Calu3 (cell line): Measurements from ENCODE around the gene EAF2. TPM values are rescaled to one million over a fixed set of nuclear protein-coding genes. Genes with fewer than 3 reads are reported as not detected.

Source experiments
- BruUV-seq: library from RNA; stranded (reverse); fragments of 400-500 nt; replicated peaks from 2 replicates; lab custom pipeline; 2021; lab: Mats Ljungman, UMichigan
- CTCF ChIA-PET: fragments of 300-600 bp; sonication (Branson Sonifier 250); formaldehyde crosslinking; loops from one replicate; lab custom pipeline; 2022; ENCODE audit warnings: antibody characterized with exemption; lab: Charles Lee
- DNase-seq: peaks from one replicate; pipeline ENCODE4 v3.0.0; 2022
- H3K27ac Mint-ChIP-seq: one replicate; pipeline ENCODE4 v1.8.0; 2022; ENCODE audit warnings: mixed read lengths; ENCODE audit not compliant: unreplicated experiment
- H3K27me3 Mint-ChIP-seq: one replicate; pipeline ENCODE4 v1.8.0; 2022; ENCODE audit warnings: mixed read lengths; ENCODE audit not compliant: unreplicated experiment
- H3K36me3 Mint-ChIP-seq: one replicate; pipeline ENCODE4 v1.8.0; 2022; ENCODE audit warnings: mild to moderate bottlenecking, moderate library complexity, mixed read lengths; ENCODE audit not compliant: insufficient read depth, unreplicated experiment
- H3K4me1 Mint-ChIP-seq: one replicate; pipeline ENCODE4 v1.8.0; 2022; ENCODE audit warnings: mild to moderate bottlenecking, low read depth, mixed read lengths; ENCODE audit not compliant: unreplicated experiment
- H3K4me3 Mint-ChIP-seq: one replicate; pipeline ENCODE4 v1.8.0; 2022; ENCODE audit warnings: mild to moderate bottlenecking, low read depth, moderate library complexity, mixed read lengths; ENCODE audit not compliant: unreplicated experiment
- H3K9me3 Mint-ChIP-seq: one replicate; pipeline ENCODE4 v1.8.0; 2022; ENCODE audit warnings: low read depth, mixed read lengths; ENCODE audit not compliant: unreplicated experiment
- CTCF ChIP-seq: fragments of 200-600 bp; IDR thresholded peaks from one replicate; pipeline ENCODE4 v1.8.0; 2022; ENCODE audit warnings: antibody characterized with exemption; ENCODE audit not compliant: unreplicated experiment
- intact Hi-C: fragments of 100-400 bp; cut with micrococcal nuclease; formaldehyde crosslinking; loops from one replicate; pipeline ENCODE4 v1.10.0; 2022; ENCODE audit not compliant: unreplicated experiment
- total RNA-seq: library from RNA; stranded (reverse); gene quantifications from 2 replicates; pipeline ENCODE4 v1.2.3, GENCODE V29; 2022

Gene EAF2
- total RNA-seq, 1 experiment from 2014 or later: 4.7 TPM

- no TSS peak for BruUV-seq
- H3K27ac Mint-ChIP-seq: no peak overlapping the region
- H3K4me1 Mint-ChIP-seq: no peaks in the 10 kb centered on the region
- no peak for DNase-seq
- intact Hi-C loops: no loop called here
- CTCF ChIA-PET: interaction anchor here (0.7 kb wide), 1 partner anchor 13 kb away, joined by 12 read pairs; no protein-coding TSS in a partner anchor
- H3K27me3 Mint-ChIP-seq: no peaks in the 10 kb centered on the region
- TF ChIP-seq CTCF: no peak
- H3K9me3 Mint-ChIP-seq: no peaks in the 10 kb centered on the region
- peaks cover 4% of the 10 kb centered on the region for H3K36me3 Mint-ChIP-seq
- no peak overlapping the region for H3K4me3 Mint-ChIP-seq
Measured at GRCh38 chr3:121796970-121797369, 38.0 kb upstream of the EAF2 start.

- TF ChIP-seq CTCF: no peak
- peaks cover 4% of the 10 kb centered on the region for H3K36me3 Mint-ChIP-seq
- no peaks in the 10 kb centered on the region for H3K9me3 Mint-ChIP-seq
- no peaks in the 10 kb centered on the region for H3K27me3 Mint-ChIP-seq
- CTCF ChIA-PET: no interaction called here
- peaks cover 16% of the 10 kb centered on the region for H3K4me1 Mint-ChIP-seq
- intact Hi-C loops: no loop called here
- no peak for DNase-seq
- H3K27ac Mint-ChIP-seq: no peak overlapping the region
- no peak overlapping the region for H3K4me3 Mint-ChIP-seq
- no TSS peak for BruUV-seq
Measured at GRCh38 chr3:121800906-121801305, 34.1 kb upstream of the EAF2 start.

- H3K27me3 Mint-ChIP-seq: no peaks in the 10 kb centered on the region
- CTCF ChIA-PET: no interaction called here
- H3K9me3 Mint-ChIP-seq: no peaks in the 10 kb centered on the region
- no TSS peak for BruUV-seq
- DNase-seq: no peak
- H3K36me3 Mint-ChIP-seq: peaks cover 4% of the 10 kb centered on the region
- peaks cover 16% of the 10 kb centered on the region for H3K4me1 Mint-ChIP-seq
- H3K27ac Mint-ChIP-seq: peak overlapping the region; percentile 16
- H3K4me3 Mint-ChIP-seq: no peak overlapping the region
- intact Hi-C loops: no loop called here
- TF ChIP-seq CTCF: no peak
Measured at GRCh38 chr3:121803771-121804320, 31.2 kb upstream of the EAF2 start.

GRCh38 chr3:121809249-121809648, 25.8 kb upstream of the EAF2 start:
- no peak for DNase-seq
- no peak overlapping the region for H3K27ac Mint-ChIP-seq
- H3K4me3 Mint-ChIP-seq: no peak overlapping the region
- TF ChIP-seq CTCF: no peak
- BruUV-seq: no TSS peak
- H3K4me1 Mint-ChIP-seq: peaks cover 17% of the 10 kb centered on the region
- H3K27me3 Mint-ChIP-seq: no peaks in the 10 kb centered on the region
- CTCF ChIA-PET: interaction anchor here (0.5 to 1.4 kb wide), 2 partner anchors 11 to 621 kb away, joined by 3 read pairs; no protein-coding TSS in a partner anchor
- no peaks in the 10 kb centered on the region for H3K9me3 Mint-ChIP-seq
- intact Hi-C loops: no loop called here
- H3K36me3 Mint-ChIP-seq: no peaks in the 10 kb centered on the region
